Measurements from ENCODE around the gene TMEM253.

The TMEM253 gene

DNA sequence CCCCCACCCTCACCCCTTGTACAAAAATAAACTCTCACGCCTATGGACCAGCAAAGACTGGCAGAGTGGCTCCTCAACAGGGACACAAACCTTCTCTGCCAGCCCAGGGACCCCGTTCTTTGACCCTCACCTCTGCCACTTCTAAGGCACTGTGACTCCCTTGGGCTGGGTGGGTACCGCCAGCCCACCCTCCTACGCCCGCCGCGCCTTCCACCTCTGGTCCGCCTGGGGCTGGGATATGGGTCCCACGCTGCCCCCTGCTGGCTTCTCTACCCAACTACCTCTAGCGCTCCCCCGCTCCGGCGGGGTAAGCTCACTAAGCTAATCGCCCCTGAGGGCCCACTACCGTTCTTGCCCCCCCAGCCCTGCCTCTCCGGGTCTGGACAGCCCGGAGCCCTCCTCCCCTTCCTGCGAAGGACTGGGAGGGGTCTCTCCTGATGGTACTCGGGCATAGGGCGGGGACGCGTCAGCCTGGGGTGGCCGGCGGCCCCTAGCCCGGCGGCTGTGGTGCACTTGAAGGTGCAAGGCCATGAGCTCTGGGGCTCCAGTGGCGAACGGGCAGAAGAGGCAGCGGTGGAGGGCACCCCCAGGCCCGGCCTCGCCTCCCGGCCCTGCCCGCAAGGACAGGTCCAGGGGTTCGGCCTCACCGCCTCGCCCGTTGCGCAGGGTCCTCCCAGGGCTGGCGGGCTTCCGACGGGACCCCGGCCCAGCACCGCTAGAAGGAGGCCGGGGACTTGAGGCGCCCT, 10.5 kb upstream of the TMEM253 start:
- no peak for DNase-seq
- Histone ChIP-seq H3K36me3 (replicated peaks) (peaks cover 20% of the 10 kb centered on the region), H3K27ac (no peak overlapping the region), H3K27me3 (replicated peaks) (no peaks in the 10 kb centered on the region), H3K4me3 (ENCODE audit: low read depth, low read length) (no peak overlapping the region)
- in situ Hi-C loops (cut with HindIII; ENCODE audit: low pct_ligation_motif_present, low sequenced_read_pairs) = no loop called here
- TF ChIP-seq, protein P1, sequence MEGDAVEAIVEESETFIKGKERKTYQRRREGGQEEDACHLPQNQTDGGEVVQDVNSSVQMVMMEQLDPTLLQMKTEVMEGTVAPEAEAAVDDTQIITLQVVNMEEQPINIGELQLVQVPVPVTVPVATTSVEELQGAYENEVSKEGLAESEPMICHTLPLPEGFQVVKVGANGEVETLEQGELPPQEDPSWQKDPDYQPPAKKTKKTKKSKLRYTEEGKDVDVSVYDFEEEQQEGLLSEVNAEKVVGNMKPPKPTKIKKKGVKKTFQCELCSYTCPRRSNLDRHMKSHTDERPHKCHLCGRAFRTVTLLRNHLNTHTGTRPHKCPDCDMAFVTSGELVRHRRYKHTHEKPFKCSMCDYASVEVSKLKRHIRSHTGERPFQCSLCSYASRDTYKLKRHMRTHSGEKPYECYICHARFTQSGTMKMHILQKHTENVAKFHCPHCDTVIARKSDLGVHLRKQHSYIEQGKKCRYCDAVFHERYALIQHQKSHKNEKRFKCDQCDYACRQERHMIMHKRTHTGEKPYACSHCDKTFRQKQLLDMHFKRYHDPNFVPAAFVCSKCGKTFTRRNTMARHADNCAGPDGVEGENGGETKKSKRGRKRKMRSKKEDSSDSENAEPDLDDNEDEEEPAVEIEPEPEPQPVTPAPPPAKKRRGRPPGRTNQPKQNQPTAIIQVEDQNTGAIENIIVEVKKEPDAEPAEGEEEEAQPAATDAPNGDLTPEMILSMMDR (IDR thresholded peaks at IDR 0.05; ENCODE audit: low read depth, low read length, missing control alignments) = peak; percentile 75

DNA sequence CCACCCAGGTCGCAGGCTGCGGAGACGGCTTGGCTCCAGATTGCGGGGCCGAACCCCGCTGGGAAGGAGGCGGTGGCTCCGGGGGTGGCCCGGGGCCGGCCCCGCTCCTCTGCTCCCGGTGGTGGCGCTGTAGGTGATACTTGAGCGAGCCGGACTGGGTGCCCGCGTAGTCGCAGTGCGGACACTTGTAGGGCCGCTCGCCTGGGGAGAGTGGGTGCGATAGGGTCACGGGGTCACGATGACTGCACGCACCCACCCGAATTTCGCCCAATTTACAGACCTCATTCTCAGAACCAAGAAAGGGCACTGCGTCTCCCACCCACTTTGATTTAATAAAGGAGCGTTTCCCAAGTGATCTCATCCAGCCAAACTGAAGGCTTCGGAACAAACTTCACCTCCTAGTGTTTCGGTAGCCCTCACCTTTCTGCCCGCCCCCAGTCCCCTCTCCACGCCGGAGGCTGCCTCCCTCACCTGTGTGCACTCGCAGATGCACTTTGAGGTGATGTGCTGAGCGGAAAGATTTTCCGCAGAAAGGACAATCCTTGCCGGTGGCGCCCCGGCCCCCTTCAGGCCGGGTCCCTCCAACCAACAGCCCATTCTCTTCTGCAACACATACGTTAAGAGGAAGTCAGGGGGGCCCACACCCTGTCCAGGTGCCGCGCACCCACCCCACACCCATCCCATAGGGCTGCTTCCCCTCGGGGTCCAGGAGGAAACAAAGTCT, 9.8 kb upstream of the TMEM253 start:
- TF ChIP-seq, protein P1 (IDR thresholded peaks at IDR 0.05; ENCODE audit: low read depth, low read length, missing control alignments) = peak; percentile 14
- no peak overlapping the region for H3K4me3 ChIP-seq (ENCODE audit: low read depth, low read length)
- H3K27me3 ChIP-seq (replicated peaks) = no peaks in the 10 kb centered on the region
- no peak for DNase-seq
- in situ Hi-C loops (cut with HindIII; ENCODE audit: low pct_ligation_motif_present, low sequenced_read_pairs) = no loop called here
- H3K36me3 ChIP-seq (replicated peaks) = peaks cover 12% of the 10 kb centered on the region
- no peak overlapping the region for H3K27ac ChIP-seq

DNA sequence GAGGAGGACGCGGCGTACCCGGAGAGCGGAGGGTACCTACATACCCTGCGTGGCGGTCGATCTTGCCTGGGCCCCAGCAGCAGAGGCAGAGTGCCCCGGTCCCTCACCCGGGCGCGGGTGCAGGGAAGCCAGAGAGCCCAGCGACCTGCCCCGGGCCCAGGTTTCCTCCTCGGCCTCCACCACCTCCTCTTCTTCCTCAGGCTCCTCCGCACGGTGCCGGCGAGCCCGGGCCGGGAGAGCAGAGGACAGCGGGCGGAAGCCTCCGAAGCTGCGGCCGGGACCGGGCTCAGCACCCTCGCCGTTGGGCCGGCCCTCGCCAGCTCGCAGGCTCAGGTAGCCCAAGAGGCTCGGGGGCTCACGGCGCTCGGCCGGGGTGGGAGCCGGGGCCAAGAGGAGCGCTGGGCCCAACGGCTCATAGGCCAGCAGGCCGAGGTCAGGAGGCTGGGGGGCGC, 9.0 kb upstream of the TMEM253 start:
- Histone ChIP-seq H3K4me3 (ENCODE audit: low read depth, low read length) (no peak overlapping the region), H3K27ac (no peak overlapping the region), H3K36me3 (replicated peaks) (peaks cover 7% of the 10 kb centered on the region), H3K27me3 (replicated peaks) (no peaks in the 10 kb centered on the region)
- TF ChIP-seq, protein P1 (IDR thresholded peaks at IDR 0.05; ENCODE audit: low read depth, low read length, missing control alignments) = no peak
- in situ Hi-C loops (cut with HindIII; ENCODE audit: low pct_ligation_motif_present, low sequenced_read_pairs) = no loop called here
- no peak for DNase-seq

DNA sequence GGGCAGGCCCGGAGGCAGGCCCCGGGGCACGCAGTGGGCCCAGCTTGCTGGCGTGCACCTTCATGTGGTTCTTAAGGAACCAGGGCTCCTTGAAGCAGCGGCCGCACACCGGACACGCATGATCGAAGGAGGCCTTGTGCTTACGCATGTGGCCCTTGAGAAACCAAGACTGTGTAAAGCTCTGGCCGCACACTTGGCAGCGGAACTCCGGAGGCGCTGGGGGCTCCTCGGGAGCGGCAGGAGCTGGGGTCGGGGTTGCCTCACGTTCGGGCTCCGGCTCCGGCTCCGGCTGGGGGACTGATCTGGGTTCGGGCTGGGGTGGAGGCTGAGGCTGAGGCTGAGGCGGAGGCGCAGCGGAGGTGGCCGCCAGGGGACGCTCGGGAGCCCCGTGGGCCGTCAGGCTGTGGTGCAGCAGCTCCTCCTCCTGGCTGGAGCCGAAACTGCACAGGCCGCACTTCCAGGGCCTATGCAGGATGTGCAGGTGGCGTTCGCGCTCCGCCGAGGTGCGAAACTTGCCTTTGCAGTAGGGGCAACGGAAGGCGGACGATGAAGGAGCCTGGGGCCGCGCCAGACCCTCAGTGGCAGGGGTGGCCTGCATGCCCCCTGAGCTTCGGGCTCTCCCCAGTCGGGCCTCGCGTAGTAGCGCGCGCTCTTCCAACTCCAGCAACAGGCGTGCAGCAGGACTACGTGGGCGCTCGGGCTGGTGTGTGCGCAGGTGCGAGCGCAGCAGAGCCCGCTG, 8.4 kb upstream of the TMEM253 start:
- no peak overlapping the region for H3K27ac ChIP-seq
- peak; percentile 61 for DNase-seq

DNA sequence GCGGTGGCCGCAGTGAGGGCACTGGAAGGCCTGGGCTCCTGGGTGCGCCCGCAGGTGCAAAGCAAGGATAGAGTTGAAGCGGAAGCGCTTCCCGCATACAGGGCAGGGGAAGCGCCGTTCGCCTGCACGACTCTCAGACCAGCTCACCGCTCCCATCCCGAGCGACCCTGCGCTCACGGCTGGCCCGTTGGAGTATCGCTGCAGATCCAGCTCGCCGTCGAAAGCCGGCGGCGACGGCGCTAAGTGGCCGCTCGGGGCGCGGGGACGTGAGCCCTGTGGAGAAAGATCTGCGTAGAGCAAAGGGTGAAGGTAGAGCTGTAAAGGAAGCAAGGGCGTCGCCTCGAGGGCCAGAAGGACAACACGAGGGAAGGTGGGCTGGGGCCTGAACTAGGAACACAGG, 7.8 kb upstream of the TMEM253 start:
- in situ Hi-C loops (cut with HindIII; ENCODE audit: low pct_ligation_motif_present, low sequenced_read_pairs) = no loop called here
- peaks cover 7% of the 10 kb centered on the region for H3K36me3 ChIP-seq (replicated peaks)
- no peak overlapping the region for H3K27ac ChIP-seq
- no peak for DNase-seq
- H3K4me3 ChIP-seq (ENCODE audit: low read depth, low read length) = no peak overlapping the region
- no peaks in the 10 kb centered on the region for H3K27me3 ChIP-seq (replicated peaks)
- TF ChIP-seq, protein P1 (IDR thresholded peaks at IDR 0.05; ENCODE audit: low read depth, low read length, missing control alignments) = no peak

More for the DNA sequence above, 8.4 kb upstream of the TMEM253 start:
- TF ChIP-seq, protein P1 (IDR thresholded peaks at IDR 0.05; ENCODE audit: low read depth, low read length, missing control alignments) = peak; percentile 100
- in situ Hi-C loops (cut with HindIII; ENCODE audit: low pct_ligation_motif_present, low sequenced_read_pairs) = no loop called here
- H3K27me3 ChIP-seq (replicated peaks) = no peaks in the 10 kb centered on the region
- no peak overlapping the region for H3K4me3 ChIP-seq (ENCODE audit: low read depth, low read length)
- H3K36me3 ChIP-seq (replicated peaks) = peaks cover 7% of the 10 kb centered on the region
